SK-N-SH treated with all-trans-retinoic acid at 6 μM for 48 hours (cell line): ENCODE measurements around the gene JPT2.

Source experiments
- ARNTL ChIP-seq: fragments of 450-650 bp; formaldehyde crosslinking; IDR thresholded peaks from 2 replicates; pipeline ENCODE4 v1.5.0; 2020; ENCODE audit warnings: low read depth, mild to moderate bottlenecking, moderate library complexity, borderline replicate concordance
- BACH2 ChIP-seq: fragments of 250-450 bp; sonication (Bioruptor Pico); IDR thresholded peaks from 2 replicates; pipeline ENCODE4 v1.9.0; 2021; ENCODE audit warnings: mild to moderate bottlenecking, borderline replicate concordance
- OSR1 ChIP-seq: fragments of 250-450 bp; sonication (Bioruptor Pico); IDR thresholded peaks from 2 replicates; pipeline ENCODE4 v1.8.0; 2022; ENCODE audit warnings: moderate library complexity, mild to moderate bottlenecking, inconsistent platforms
- PPARA ChIP-seq: fragments of 250-450 bp; sonication (Bioruptor Pico); IDR thresholded peaks from 2 replicates; pipeline ENCODE4 v1.5.0; 2020; ENCODE audit warnings: mild to moderate bottlenecking, borderline replicate concordance
- SNAI2 ChIP-seq: fragments of 250-450 bp; sonication (Bioruptor Pico); IDR thresholded peaks from 2 replicates; pipeline ENCODE4 v1.5.0; 2020; ENCODE audit warnings: mild to moderate bottlenecking, moderate library complexity
- ZC3H10 ChIP-seq: fragments of 250-450 bp; sonication (Bioruptor Pico); IDR thresholded peaks from 2 replicates; pipeline ENCODE4 v1.5.1; 2021; ENCODE audit warnings: mild to moderate bottlenecking, moderate library complexity
- ZFP30 ChIP-seq: fragments of 450-650 bp; formaldehyde crosslinking; IDR thresholded peaks from 2 replicates; pipeline ENCODE4 v1.5.0; 2022; ENCODE audit warnings: mild to moderate bottlenecking, moderate library complexity
- ZNF8 ChIP-seq: fragments of 450-650 bp; formaldehyde crosslinking; IDR thresholded peaks from 2 replicates; pipeline ENCODE4 v1.5.0; 2020; ENCODE audit warnings: mild to moderate bottlenecking, moderate library complexity
- TF ChIP-seq, protein P1 (sequence below): fragments of 250-450 bp; sonication (Bioruptor Pico); IDR thresholded peaks from 2 replicates; pipeline ENCODE4 v1.5.1; 2020; ENCODE audit warnings: low read depth, mild to moderate bottlenecking, moderate library complexity
- TF ChIP-seq, protein P2 (sequence below): fragments of 250-450 bp; sonication (Bioruptor Pico); IDR thresholded peaks from 2 replicates; pipeline ENCODE4 v1.5.1; 2021; ENCODE audit warnings: mild to moderate bottlenecking, moderate library complexity
- TF ChIP-seq, protein P3 (sequence below): fragments of 250-450 bp; sonication (Bioruptor Pico); IDR thresholded peaks from 2 replicates; pipeline ENCODE4 v1.5.0; 2020; ENCODE audit warnings: mild to moderate bottlenecking, moderate library complexity
- TF ChIP-seq, protein P4 (sequence below): fragments of 250-450 bp; sonication (Bioruptor Pico); IDR thresholded peaks from 2 replicates; pipeline ENCODE4 v1.8.0; 2020; ENCODE audit warnings: mild to moderate bottlenecking, moderate library complexity, borderline replicate concordance

DNA sequence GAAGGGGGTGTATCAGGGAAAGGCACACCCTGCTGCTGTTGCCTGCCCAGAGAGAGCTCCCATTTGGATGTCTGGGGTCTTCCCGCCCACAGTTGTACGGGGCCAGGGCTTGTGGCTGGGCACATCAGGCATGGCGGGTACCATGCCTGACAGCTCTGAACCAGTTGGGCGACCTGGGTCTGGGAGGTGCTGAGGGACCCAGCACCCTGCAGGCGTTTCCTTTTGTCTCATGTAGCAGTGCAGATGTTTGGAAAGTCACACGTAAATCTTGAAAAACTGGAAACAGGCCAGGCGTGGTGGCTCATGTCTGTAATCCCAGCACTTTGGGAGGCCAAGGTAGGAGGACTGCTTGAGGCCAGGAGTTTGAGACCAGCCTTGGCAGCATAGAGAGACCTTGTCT, 8.4 kb upstream of the JPT2 start:
- TF ChIP-seq ARNTL, result no peak
- TF ChIP-seq, protein P1, sequence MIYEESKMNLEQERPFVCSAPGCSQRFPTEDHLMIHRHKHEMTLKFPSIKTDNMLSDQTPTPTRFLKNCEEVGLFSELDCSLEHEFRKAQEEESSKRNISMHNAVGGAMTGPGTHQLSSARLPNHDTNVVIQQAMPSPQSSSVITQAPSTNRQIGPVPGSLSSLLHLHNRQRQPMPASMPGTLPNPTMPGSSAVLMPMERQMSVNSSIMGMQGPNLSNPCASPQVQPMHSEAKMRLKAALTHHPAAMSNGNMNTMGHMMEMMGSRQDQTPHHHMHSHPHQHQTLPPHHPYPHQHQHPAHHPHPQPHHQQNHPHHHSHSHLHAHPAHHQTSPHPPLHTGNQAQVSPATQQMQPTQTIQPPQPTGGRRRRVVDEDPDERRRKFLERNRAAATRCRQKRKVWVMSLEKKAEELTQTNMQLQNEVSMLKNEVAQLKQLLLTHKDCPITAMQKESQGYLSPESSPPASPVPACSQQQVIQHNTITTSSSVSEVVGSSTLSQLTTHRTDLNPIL (CRISPR knock-in tag), result no peak
- no peak for TF ChIP-seq ZNF8 (CRISPR knock-in tag)
- TF ChIP-seq PPARA (CRISPR knock-in tag), result no peak
- no peak for TF ChIP-seq ZC3H10 (CRISPR knock-in tag)
- TF ChIP-seq ZFP30 (CRISPR knock-in tag), result no peak
- no peak for TF ChIP-seq OSR1 (CRISPR knock-in tag)
- TF ChIP-seq BACH2 (CRISPR knock-in tag), result no peak
- TF ChIP-seq, protein P2, sequence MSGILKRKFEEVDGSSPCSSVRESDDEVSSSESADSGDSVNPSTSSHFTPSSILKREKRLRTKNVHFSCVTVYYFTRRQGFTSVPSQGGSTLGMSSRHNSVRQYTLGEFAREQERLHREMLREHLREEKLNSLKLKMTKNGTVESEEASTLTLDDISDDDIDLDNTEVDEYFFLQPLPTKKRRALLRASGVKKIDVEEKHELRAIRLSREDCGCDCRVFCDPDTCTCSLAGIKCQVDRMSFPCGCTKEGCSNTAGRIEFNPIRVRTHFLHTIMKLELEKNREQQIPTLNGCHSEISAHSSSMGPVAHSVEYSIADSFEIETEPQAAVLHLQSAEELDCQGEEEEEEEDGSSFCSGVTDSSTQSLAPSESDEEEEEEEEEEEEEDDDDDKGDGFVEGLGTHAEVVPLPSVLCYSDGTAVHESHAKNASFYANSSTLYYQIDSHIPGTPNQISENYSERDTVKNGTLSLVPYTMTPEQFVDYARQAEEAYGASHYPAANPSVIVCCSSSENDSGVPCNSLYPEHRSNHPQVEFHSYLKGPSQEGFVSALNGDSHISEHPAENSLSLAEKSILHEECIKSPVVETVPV (CRISPR knock-in tag), result no peak
- TF ChIP-seq, protein P3, sequence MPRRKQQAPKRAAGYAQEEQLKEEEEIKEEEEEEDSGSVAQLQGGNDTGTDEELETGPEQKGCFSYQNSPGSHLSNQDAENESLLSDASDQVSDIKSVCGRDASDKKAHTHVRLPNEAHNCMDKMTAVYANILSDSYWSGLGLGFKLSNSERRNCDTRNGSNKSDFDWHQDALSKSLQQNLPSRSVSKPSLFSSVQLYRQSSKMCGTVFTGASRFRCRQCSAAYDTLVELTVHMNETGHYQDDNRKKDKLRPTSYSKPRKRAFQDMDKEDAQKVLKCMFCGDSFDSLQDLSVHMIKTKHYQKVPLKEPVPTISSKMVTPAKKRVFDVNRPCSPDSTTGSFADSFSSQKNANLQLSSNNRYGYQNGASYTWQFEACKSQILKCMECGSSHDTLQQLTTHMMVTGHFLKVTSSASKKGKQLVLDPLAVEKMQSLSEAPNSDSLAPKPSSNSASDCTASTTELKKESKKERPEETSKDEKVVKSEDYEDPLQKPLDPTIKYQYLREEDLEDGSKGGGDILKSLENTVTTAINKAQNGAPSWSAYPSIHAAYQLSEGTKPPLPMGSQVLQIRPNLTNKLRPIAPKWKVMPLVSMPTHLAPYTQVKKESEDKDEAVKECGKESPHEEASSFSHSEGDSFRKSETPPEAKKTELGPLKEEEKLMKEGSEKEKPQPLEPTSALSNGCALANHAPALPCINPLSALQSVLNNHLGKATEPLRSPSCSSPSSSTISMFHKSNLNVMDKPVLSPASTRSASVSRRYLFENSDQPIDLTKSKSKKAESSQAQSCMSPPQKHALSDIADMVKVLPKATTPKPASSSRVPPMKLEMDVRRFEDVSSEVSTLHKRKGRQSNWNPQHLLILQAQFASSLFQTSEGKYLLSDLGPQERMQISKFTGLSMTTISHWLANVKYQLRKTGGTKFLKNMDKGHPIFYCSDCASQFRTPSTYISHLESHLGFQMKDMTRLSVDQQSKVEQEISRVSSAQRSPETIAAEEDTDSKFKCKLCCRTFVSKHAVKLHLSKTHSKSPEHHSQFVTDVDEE, result no peak
- TF ChIP-seq, protein P4, sequence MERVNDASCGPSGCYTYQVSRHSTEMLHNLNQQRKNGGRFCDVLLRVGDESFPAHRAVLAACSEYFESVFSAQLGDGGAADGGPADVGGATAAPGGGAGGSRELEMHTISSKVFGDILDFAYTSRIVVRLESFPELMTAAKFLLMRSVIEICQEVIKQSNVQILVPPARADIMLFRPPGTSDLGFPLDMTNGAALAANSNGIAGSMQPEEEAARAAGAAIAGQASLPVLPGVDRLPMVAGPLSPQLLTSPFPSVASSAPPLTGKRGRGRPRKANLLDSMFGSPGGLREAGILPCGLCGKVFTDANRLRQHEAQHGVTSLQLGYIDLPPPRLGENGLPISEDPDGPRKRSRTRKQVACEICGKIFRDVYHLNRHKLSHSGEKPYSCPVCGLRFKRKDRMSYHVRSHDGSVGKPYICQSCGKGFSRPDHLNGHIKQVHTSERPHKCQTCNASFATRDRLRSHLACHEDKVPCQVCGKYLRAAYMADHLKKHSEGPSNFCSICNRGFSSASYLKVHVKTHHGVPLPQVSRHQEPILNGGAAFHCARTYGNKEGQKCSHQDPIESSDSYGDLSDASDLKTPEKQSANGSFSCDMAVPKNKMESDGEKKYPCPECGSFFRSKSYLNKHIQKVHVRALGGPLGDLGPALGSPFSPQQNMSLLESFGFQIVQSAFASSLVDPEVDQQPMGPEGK (CRISPR knock-in tag), result no peak
- no peak for TF ChIP-seq SNAI2 (CRISPR knock-in tag)
